ENCODE data around the gene DENND1A.
"Not testable (repeated sequence)": the region's sequence is repeated elsewhere in the genome, so short reads cannot be mapped to it uniquely, and the experiment has no call there.

Gene DENND1A

GRCh38 chr9:123728571-123728970, 201.4 kb downstream of the DENND1A start:
- not testable (repeated sequence) for H3K4me3 Mint-ChIP-seq

GRCh38 chr9:123727332-123727731, 202.6 kb downstream of the DENND1A start:
- peaks cover 16% of the 10 kb centered on the region for H3K9me3 Mint-ChIP-seq
- no peaks in the 10 kb centered on the region for H3K4me1 Mint-ChIP-seq (ENCODE audit: low read depth)
- peaks cover 1% of the 10 kb centered on the region for H3K27me3 Mint-ChIP-seq (ENCODE audit: low read depth)
- no peak overlapping the region for H3K27ac Mint-ChIP-seq
- H3K36me3 Mint-ChIP-seq (ENCODE audit: low read depth), result no peaks in the 10 kb centered on the region
- no peak overlapping the region for H3K4me3 Mint-ChIP-seq
- DNase-seq (ENCODE audit: low spot score), result no peak

More at GRCh38 chr9:123728571-123728970, 201.4 kb downstream of the DENND1A start:
- H3K27me3 Mint-ChIP-seq (ENCODE audit: low read depth); DNase-seq (ENCODE audit: low spot score); H3K36me3 Mint-ChIP-seq (ENCODE audit: low read depth); H3K27ac Mint-ChIP-seq; H3K4me1 Mint-ChIP-seq (ENCODE audit: low read depth); H3K9me3 Mint-ChIP-seq: not testable (repeated sequence)

- Mint-ChIP-seq H3K27ac (no peak overlapping the region), H3K4me3 (no peak overlapping the region), H3K9me3 (peaks cover 29% of the 10 kb centered on the region), H3K36me3 (ENCODE audit: low read depth) (peaks cover 7% of the 10 kb centered on the region), H3K27me3 (ENCODE audit: low read depth) (peaks cover 1% of the 10 kb centered on the region), H3K4me1 (ENCODE audit: low read depth) (no peaks in the 10 kb centered on the region)
- no peak for DNase-seq (ENCODE audit: low spot score)
These were observed 204.5 kb downstream of the DENND1A start for GRCh38 chr9:123725389-123725788.

GRCh38 chr9:123724211-123724796, 205.6 kb downstream of the DENND1A start:
- peaks cover 1% of the 10 kb centered on the region for H3K27me3 Mint-ChIP-seq (ENCODE audit: low read depth)
- H3K4me3 Mint-ChIP-seq, result no peak overlapping the region
- H3K9me3 Mint-ChIP-seq, result peaks cover 28% of the 10 kb centered on the region
- no peaks in the 10 kb centered on the region for H3K4me1 Mint-ChIP-seq (ENCODE audit: low read depth)
- no peak for DNase-seq (ENCODE audit: low spot score)
- H3K36me3 Mint-ChIP-seq (ENCODE audit: low read depth), result peaks cover 7% of the 10 kb centered on the region
- no peak overlapping the region for H3K27ac Mint-ChIP-seq

GRCh38 chr9:123723135-123723875, 206.6 kb downstream of the DENND1A start:
- Mint-ChIP-seq H3K4me3 (no peak overlapping the region), H3K36me3 (ENCODE audit: low read depth) (peaks cover 7% of the 10 kb centered on the region), H3K9me3 (peaks cover 28% of the 10 kb centered on the region), H3K27me3 (ENCODE audit: low read depth) (no peaks in the 10 kb centered on the region), H3K4me1 (ENCODE audit: low read depth) (no peaks in the 10 kb centered on the region), H3K27ac (no peak overlapping the region)
- no peak for DNase-seq (ENCODE audit: low spot score)

GRCh38 chr9:123722378-123722777, 207.5 kb downstream of the DENND1A start:
- H3K4me3 Mint-ChIP-seq, result no peak overlapping the region
- peaks cover 28% of the 10 kb centered on the region for H3K9me3 Mint-ChIP-seq
- no peaks in the 10 kb centered on the region for H3K4me1 Mint-ChIP-seq (ENCODE audit: low read depth)
- H3K27me3 Mint-ChIP-seq (ENCODE audit: low read depth), result no peaks in the 10 kb centered on the region
- no peak overlapping the region for H3K27ac Mint-ChIP-seq
- no peak for DNase-seq (ENCODE audit: low spot score)
- peaks cover 7% of the 10 kb centered on the region for H3K36me3 Mint-ChIP-seq (ENCODE audit: low read depth)

GRCh38 chr9:123718188-123718587, 211.7 kb downstream of the DENND1A start:
- Mint-ChIP-seq H3K27ac (no peak overlapping the region), H3K36me3 (ENCODE audit: low read depth) (peaks cover 7% of the 10 kb centered on the region), H3K4me3 (no peak overlapping the region), H3K4me1 (ENCODE audit: low read depth) (no peaks in the 10 kb centered on the region), H3K9me3 (peaks cover 20% of the 10 kb centered on the region), H3K27me3 (ENCODE audit: low read depth) (no peaks in the 10 kb centered on the region)
- no peak for DNase-seq (ENCODE audit: low spot score)

GRCh38 chr9:123717581-123718175, 212.2 kb downstream of the DENND1A start:
- H3K27ac Mint-ChIP-seq, result no peak overlapping the region
- H3K4me3 Mint-ChIP-seq, result no peak overlapping the region
- no peaks in the 10 kb centered on the region for H3K27me3 Mint-ChIP-seq (ENCODE audit: low read depth)

GRCh38 chr9:123716339-123716945, 213.5 kb downstream of the DENND1A start:
- Mint-ChIP-seq H3K4me3 (no peak overlapping the region), H3K9me3 (peaks cover 6% of the 10 kb centered on the region), H3K4me1 (ENCODE audit: low read depth) (no peaks in the 10 kb centered on the region), H3K36me3 (ENCODE audit: low read depth) (peaks cover 2% of the 10 kb centered on the region), H3K27ac (no peak overlapping the region), H3K27me3 (ENCODE audit: low read depth) (no peaks in the 10 kb centered on the region)
- DNase-seq (ENCODE audit: low spot score), result no peak

More at GRCh38 chr9:123717581-123718175, 212.2 kb downstream of the DENND1A start:
- no peak for DNase-seq (ENCODE audit: low spot score)
- Mint-ChIP-seq H3K4me1 (ENCODE audit: low read depth) (no peaks in the 10 kb centered on the region), H3K9me3 (peaks cover 18% of the 10 kb centered on the region), H3K36me3 (ENCODE audit: low read depth) (peaks cover 7% of the 10 kb centered on the region)

GRCh38 chr9:123715258-123715657, 214.7 kb downstream of the DENND1A start:
- Mint-ChIP-seq H3K27me3 (ENCODE audit: low read depth) (no peaks in the 10 kb centered on the region), H3K27ac (no peak overlapping the region), H3K36me3 (ENCODE audit: low read depth) (no peaks in the 10 kb centered on the region), H3K9me3 (no peaks in the 10 kb centered on the region), H3K4me3 (no peak overlapping the region), H3K4me1 (ENCODE audit: low read depth) (no peaks in the 10 kb centered on the region)
- DNase-seq (ENCODE audit: low spot score), result no peak

- H3K36me3 Mint-ChIP-seq (ENCODE audit: low read depth), result no peaks in the 10 kb centered on the region
- no peak for DNase-seq (ENCODE audit: low spot score)
These were observed 216.6 kb downstream of the DENND1A start for GRCh38 chr9:123713282-123713681.

GRCh38 chr9:123712399-123712798, 217.5 kb downstream of the DENND1A start:
- H3K4me1 Mint-ChIP-seq (ENCODE audit: low read depth), result no peaks in the 10 kb centered on the region
- DNase-seq (ENCODE audit: low spot score), result no peak
- H3K36me3 Mint-ChIP-seq (ENCODE audit: low read depth), result no peaks in the 10 kb centered on the region
- no peaks in the 10 kb centered on the region for H3K27me3 Mint-ChIP-seq (ENCODE audit: low read depth)
- no peaks in the 10 kb centered on the region for H3K9me3 Mint-ChIP-seq
- no peak overlapping the region for H3K4me3 Mint-ChIP-seq
- H3K27ac Mint-ChIP-seq, result no peak overlapping the region

More at GRCh38 chr9:123713282-123713681, 216.6 kb downstream of the DENND1A start:
- Mint-ChIP-seq H3K4me3 (no peak overlapping the region), H3K27me3 (ENCODE audit: low read depth) (no peaks in the 10 kb centered on the region), H3K9me3 (no peaks in the 10 kb centered on the region), H3K27ac (no peak overlapping the region), H3K4me1 (ENCODE audit: low read depth) (no peaks in the 10 kb centered on the region)

- Mint-ChIP-seq H3K36me3 (ENCODE audit: low read depth) (no peaks in the 10 kb centered on the region), H3K27ac (no peak overlapping the region), H3K9me3 (no peaks in the 10 kb centered on the region), H3K4me3 (no peak overlapping the region), H3K27me3 (ENCODE audit: low read depth) (no peaks in the 10 kb centered on the region), H3K4me1 (ENCODE audit: low read depth) (no peaks in the 10 kb centered on the region)
- DNase-seq (ENCODE audit: low spot score), result no peak
These were observed 219.6 kb downstream of the DENND1A start for GRCh38 chr9:123710299-123710698.

- Mint-ChIP-seq H3K36me3 (ENCODE audit: low read depth) (no peaks in the 10 kb centered on the region), H3K9me3 (peaks cover 25% of the 10 kb centered on the region), H3K27me3 (ENCODE audit: low read depth) (no peaks in the 10 kb centered on the region), H3K27ac (no peak overlapping the region), H3K4me1 (ENCODE audit: low read depth) (no peaks in the 10 kb centered on the region), H3K4me3 (no peak overlapping the region)
- DNase-seq (ENCODE audit: low spot score), result no peak
These were observed 227.4 kb downstream of the DENND1A start for GRCh38 chr9:123702483-123702882.
